Brain pericyte (primary cell): ENCODE results near the gene CRYBG2.
"Not testable (repeated sequence)": the region's sequence is repeated elsewhere in the genome, so short reads cannot be mapped to it uniquely, and the experiment has no call there.

Source experiments
- DNase-seq: peaks from one replicate; pipeline ENCODE4 v3.0.0-alpha.2; 2012; ENCODE audit warnings: low read depth, low spot score

Gene CRYBG2

GRCh38 chr1:26350701-26351589 lies 3.0 kb downstream of the CRYBG2 start:
- DNase-seq, result no peak

- DNase-seq, result no peak
Measured at GRCh38 chr1:26350343-26350700, 3.6 kb downstream of the CRYBG2 start.

- DNase-seq, result no peak
Measured at GRCh38 chr1:26349877-26350244, 4.1 kb downstream of the CRYBG2 start.

- no peak for DNase-seq
Measured at GRCh38 chr1:26349188-26349876, 4.6 kb downstream of the CRYBG2 start.

GRCh38 chr1:26346274-26347033 lies 7.5 kb downstream of the CRYBG2 start:
- no peak for DNase-seq

GRCh38 chr1:26345718-26346117 lies 8.2 kb downstream of the CRYBG2 start:
- DNase-seq, result no peak

GRCh38 chr1:26344147-26344920 lies 9.6 kb downstream of the CRYBG2 start:
- DNase-seq, result no peak

GRCh38 chr1:26340047-26340481 lies 13.9 kb downstream of the CRYBG2 start:
- DNase-seq, result no peak

GRCh38 chr1:26338670-26339069 lies 15.3 kb downstream of the CRYBG2 start:
- no peak for DNase-seq

GRCh38 chr1:26337625-26338024 lies 16.3 kb downstream of the CRYBG2 start:
- no peak for DNase-seq

- no peak for DNase-seq
Measured at GRCh38 chr1:26337206-26337535, 16.8 kb downstream of the CRYBG2 start.

GRCh38 chr1:26336477-26337205 lies 17.3 kb downstream of the CRYBG2 start:
- DNase-seq, result no peak

- no peak for DNase-seq
Measured at GRCh38 chr1:26335774-26336476, 18.0 kb downstream of the CRYBG2 start.

GRCh38 chr1:26333312-26333711 lies 20.6 kb downstream of the CRYBG2 start:
- DNase-seq, result not testable (repeated sequence)

GRCh38 chr1:26330276-26330675 lies 23.7 kb downstream of the CRYBG2 start:
- no peak for DNase-seq

GRCh38 chr1:26329380-26329779 lies 24.6 kb downstream of the CRYBG2 start:
- not testable (repeated sequence) for DNase-seq

- DNase-seq, result no peak
Measured at GRCh38 chr1:26328597-26328996, 25.3 kb downstream of the CRYBG2 start.

GRCh38 chr1:26327956-26328362 lies 26.0 kb downstream of the CRYBG2 start:
- no peak for DNase-seq

- no peak for DNase-seq
Measured at GRCh38 chr1:26324550-26324949, 29.4 kb downstream of the CRYBG2 start.

GRCh38 chr1:26323382-26323781 lies 30.5 kb downstream of the CRYBG2 start:
- no peak for DNase-seq

- no peak for DNase-seq
Measured at GRCh38 chr1:26322042-26322331, 31.9 kb downstream of the CRYBG2 start.
